ENCODE measurements around the gene OSMR. TPM values are rescaled to one million over a fixed set of nuclear protein-coding genes. Genes with fewer than 3 reads are reported as not detected.

The OSMR gene
- total RNA-seq, 1 experiment from 2014 or later = 82.4 TPM

- TF ChIP-seq, protein P1, sequence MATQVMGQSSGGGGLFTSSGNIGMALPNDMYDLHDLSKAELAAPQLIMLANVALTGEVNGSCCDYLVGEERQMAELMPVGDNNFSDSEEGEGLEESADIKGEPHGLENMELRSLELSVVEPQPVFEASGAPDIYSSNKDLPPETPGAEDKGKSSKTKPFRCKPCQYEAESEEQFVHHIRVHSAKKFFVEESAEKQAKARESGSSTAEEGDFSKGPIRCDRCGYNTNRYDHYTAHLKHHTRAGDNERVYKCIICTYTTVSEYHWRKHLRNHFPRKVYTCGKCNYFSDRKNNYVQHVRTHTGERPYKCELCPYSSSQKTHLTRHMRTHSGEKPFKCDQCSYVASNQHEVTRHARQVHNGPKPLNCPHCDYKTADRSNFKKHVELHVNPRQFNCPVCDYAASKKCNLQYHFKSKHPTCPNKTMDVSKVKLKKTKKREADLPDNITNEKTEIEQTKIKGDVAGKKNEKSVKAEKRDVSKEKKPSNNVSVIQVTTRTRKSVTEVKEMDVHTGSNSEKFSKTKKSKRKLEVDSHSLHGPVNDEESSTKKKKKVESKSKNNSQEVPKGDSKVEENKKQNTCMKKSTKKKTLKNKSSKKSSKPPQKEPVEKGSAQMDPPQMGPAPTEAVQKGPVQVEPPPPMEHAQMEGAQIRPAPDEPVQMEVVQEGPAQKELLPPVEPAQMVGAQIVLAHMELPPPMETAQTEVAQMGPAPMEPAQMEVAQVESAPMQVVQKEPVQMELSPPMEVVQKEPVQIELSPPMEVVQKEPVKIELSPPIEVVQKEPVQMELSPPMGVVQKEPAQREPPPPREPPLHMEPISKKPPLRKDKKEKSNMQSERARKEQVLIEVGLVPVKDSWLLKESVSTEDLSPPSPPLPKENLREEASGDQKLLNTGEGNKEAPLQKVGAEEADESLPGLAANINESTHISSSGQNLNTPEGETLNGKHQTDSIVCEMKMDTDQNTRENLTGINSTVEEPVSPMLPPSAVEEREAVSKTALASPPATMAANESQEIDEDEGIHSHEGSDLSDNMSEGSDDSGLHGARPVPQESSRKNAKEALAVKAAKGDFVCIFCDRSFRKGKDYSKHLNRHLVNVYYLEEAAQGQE (IDR thresholded peaks at IDR 0.05; ENCODE audit: insufficient read depth in 1 of 2, low read depth in 2 of 2, low read length in 1 of 2) = no peak
- TF ChIP-seq SIN3A (IDR thresholded peaks at IDR 0.05; ENCODE audit: borderline replicate concordance, insufficient read depth, low read depth, low read length) (no peak), TCF7L2 (IDR thresholded peaks at IDR 0.05; ENCODE audit: low read depth, low read length) (no peak), POLR2AphosphoS5 (IDR thresholded peaks at IDR 0.05; ENCODE audit: low read depth, low read length) (no peak), CTCF (IDR thresholded peaks at IDR 0.05) (no peak)
- ATAC-seq = no peak
- H3K27me3 ChIP-seq (ENCODE audit: control insufficient read depth, insufficient read depth, low read length) = no peaks in the 10 kb centered on the region
- in situ Hi-C loops (cut with HindIII; ENCODE audit: low pct_unique_long_range_greater_than_20kb, low sequenced_read_pairs) = no loop called here
- no peaks in the 10 kb centered on the region; the same call in 1 of the 2 replicates for H3K36me3 ChIP-seq (ENCODE audit: control insufficient read depth, insufficient read depth, low read length)
- intact Hi-C loops (cut with micrococcal nuclease; ENCODE audit: unreplicated experiment) = loop anchor here (5.0 kb wide), 1 partner anchor 89 kb away; no protein-coding TSS in a partner anchor
- H3K4me3 ChIP-seq (ENCODE audit: low read depth in 2 of 2, low read length in 2 of 2) = no peak overlapping the region
- BruUV-seq (replicated peaks) = no TSS peak
- no peak for DNase-seq (ENCODE audit: low read depth, low spot score)
- 0 out of 2 replicates have a peak, but pooled peaks cover 4% of the 10 kb centered on the region for H3K4me1 ChIP-seq (ENCODE audit: control insufficient read depth, insufficient read depth, low read length)
- ChIA-PET CTCF (no interaction called here), POLR2A (interaction anchor here (0.7 kb wide), 1 partner anchor 1752 kb away, joined by 7 read pairs; no protein-coding TSS in a partner anchor)
- H3K27ac ChIP-seq (ENCODE audit: low read length) = no peak overlapping the region
- no peaks in the 10 kb centered on the region for H3K9me3 ChIP-seq (ENCODE audit: control insufficient read depth, insufficient read depth, low read depth, low read length)
These were observed 13.0 kb upstream of the OSMR start for GRCh38 chr5:38832810-38833209.

DNA sequence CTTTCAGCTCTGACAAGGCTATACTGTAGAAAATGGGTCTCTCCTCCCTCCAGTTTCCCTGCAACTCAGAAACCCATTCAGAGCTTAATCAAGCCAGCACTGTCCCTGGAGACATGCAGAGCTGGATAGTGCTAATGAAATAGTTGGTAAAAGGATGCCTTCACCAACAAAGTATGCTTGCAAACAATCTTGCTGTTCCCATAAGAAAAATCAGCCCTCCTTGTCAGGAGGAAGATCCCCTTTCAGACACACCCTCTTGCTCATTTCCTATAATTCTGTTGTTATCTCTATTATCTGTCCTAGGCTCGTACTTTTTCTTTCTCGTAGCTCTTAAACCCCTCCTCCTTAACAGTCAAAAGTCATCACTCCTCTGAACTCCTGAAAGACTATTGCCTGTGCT lies 9.9 kb upstream of the OSMR start:
- TF ChIP-seq SIN3A (IDR thresholded peaks at IDR 0.05; ENCODE audit: borderline replicate concordance, insufficient read depth, low read depth, low read length) (no peak), TCF7L2 (IDR thresholded peaks at IDR 0.05; ENCODE audit: low read depth, low read length) (no peak), CTCF (IDR thresholded peaks at IDR 0.05) (no peak), POLR2AphosphoS5 (IDR thresholded peaks at IDR 0.05; ENCODE audit: low read depth, low read length) (no peak)
- TF ChIP-seq, protein P1 (IDR thresholded peaks at IDR 0.05; ENCODE audit: insufficient read depth in 1 of 2, low read depth in 2 of 2, low read length in 1 of 2) = no peak
- POLR2A ChIA-PET = no interaction called here
- H3K9me3 ChIP-seq (ENCODE audit: control insufficient read depth, insufficient read depth, low read depth, low read length) = no peaks in the 10 kb centered on the region
- in situ Hi-C loops (cut with HindIII; ENCODE audit: low pct_unique_long_range_greater_than_20kb, low sequenced_read_pairs) = no loop called here
- DNase-seq (ENCODE audit: low read depth, low spot score) (no peak), ATAC-seq (no peak)
- H3K4me3 ChIP-seq (ENCODE audit: low read depth in 2 of 2, low read length in 2 of 2) = no peak overlapping the region
- intact Hi-C loops (cut with micrococcal nuclease; ENCODE audit: unreplicated experiment) = no loop called here
- CTCF ChIA-PET = no interaction called here
- H3K27ac ChIP-seq (ENCODE audit: low read length) = peak overlapping the region; percentile 3; the same call in 1 of the 2 replicates
- no peaks in the 10 kb centered on the region for H3K27me3 ChIP-seq (ENCODE audit: control insufficient read depth, insufficient read depth, low read length)
- H3K4me1 ChIP-seq (ENCODE audit: control insufficient read depth, insufficient read depth, low read length) = peaks cover 4% of the 10 kb centered on the region; the same call in 1 of the 2 replicates
- H3K36me3 ChIP-seq (ENCODE audit: control insufficient read depth, insufficient read depth, low read length) = peaks cover 3% of the 10 kb centered on the region; the same call in 1 of the 2 replicates
- no TSS peak for BruUV-seq (replicated peaks)
